GM12801 (cell line): ENCODE data around the gene DNM1.

Source experiments
- TF ChIP-seq, protein P1 (sequence below): IDR thresholded peaks from one replicate; pipeline ENCODE4 v1.5.1; 2011; ENCODE audit warnings: control low read depth; ENCODE audit not compliant: insufficient read length; ENCODE audit errors: extremely low read depth

DNM1 gene

DNA sequence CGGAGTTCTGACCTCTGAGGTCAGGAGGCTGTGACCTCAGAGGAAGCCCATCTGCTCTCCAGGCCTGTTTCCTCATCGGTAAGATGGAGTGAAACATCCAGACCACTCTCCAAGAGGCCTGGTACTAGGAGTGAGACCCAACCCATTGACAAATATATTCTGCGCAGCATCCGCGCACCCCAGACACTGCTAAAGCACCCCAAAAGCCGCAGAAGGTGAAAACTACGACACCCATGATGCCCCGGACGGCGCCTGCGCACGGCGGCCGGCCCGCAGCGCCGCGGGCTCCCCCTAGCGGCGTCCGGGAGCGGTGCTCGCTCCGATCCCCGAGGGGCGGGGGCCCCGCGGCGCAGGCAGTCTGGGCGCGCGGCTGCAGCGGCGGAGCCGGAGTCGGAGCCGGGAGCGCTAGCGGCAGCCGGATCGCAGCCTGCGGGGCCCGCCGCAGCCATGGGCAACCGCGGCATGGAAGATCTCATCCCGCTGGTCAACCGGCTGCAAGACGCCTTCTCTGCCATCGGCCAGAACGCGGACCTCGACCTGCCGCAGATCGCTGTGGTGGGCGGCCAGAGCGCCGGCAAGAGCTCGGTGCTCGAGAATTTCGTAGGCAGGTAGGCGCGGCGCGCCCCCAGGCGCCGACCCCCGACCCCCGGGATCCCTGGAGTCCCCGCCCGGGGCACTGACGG is at the start of gene DNM1:
DNM1 (plus strand) TSS at position 356 of the 683 bp plus-strand sequence; CDS start at position 448, 92 bp downstream.
- TF ChIP-seq, protein P1, sequence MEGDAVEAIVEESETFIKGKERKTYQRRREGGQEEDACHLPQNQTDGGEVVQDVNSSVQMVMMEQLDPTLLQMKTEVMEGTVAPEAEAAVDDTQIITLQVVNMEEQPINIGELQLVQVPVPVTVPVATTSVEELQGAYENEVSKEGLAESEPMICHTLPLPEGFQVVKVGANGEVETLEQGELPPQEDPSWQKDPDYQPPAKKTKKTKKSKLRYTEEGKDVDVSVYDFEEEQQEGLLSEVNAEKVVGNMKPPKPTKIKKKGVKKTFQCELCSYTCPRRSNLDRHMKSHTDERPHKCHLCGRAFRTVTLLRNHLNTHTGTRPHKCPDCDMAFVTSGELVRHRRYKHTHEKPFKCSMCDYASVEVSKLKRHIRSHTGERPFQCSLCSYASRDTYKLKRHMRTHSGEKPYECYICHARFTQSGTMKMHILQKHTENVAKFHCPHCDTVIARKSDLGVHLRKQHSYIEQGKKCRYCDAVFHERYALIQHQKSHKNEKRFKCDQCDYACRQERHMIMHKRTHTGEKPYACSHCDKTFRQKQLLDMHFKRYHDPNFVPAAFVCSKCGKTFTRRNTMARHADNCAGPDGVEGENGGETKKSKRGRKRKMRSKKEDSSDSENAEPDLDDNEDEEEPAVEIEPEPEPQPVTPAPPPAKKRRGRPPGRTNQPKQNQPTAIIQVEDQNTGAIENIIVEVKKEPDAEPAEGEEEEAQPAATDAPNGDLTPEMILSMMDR = no peak

DNA sequence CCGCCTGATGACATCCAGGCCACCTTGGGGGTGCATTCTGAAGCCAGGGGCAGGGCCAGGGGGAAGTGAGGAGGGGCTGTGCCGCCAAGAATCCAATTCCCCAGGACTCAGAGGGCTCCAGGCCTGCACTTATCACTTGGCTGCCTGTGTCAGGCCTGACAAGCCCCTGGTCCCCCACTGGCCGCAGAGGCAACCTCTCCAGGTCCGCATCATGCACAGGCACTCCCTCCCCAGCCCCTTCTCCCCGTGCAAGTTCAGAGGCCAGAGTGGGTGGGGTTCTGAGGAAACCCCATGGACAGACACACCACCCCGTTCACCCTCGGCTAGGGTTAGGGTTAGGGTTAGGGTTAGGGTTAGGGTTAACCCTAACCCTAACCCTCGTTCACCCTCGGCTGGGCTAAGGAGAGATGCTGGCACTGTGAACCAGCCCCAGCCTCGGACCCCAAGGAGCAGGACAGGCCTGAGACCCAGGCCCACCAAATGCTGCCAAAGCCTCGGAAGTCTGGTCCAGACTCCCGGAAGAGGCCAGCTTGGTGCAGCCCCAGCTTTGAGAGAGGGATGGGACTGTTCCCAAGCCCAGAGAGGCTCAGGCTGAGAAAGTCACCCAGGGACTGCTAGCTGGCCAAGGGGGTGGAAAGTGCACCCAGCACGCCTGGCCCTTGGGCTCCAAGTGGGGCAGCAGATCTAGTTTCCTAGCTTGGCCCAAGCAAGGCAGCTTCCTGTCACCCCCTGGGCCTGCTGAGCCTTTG is 49.1 kb upstream of the DNM1 start:
- TF ChIP-seq, protein P1 = no peak

DNA sequence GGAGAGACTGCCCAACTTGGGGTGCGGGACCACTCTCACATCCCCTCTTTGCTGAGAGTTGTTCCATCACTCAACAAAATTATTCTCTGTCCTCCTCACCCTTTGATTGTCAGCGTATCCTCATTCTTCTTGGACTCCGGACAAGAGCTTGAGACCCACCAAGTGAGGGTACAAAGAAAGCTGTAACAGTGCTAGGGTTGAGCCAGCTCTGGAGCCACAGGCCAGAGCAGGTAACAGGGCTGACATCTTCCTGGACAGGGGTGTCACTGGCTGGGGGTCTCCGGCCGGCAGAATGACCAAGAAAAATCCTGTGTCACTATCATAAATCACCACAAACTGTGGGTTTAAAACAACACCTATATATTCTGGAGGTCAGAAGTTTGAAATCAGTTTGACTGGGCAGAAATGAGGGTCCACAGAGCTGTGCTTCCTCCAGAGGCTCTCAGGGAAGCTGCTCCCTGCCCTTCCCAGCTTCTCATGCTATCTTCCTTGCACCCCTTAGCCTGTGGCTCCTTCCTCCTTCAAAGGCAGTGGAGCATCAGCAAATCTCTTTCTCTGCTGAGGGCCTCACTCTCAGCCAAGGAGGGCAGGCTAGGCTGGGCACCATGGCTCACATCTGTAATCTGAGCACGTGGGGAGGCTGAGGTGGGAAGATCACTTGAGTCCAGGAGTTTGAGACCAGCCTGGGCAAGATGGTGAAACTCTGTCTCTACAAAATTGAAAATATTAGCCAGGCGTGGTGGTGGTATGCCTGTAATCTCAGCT is 47.3 kb upstream of the DNM1 start:
- TF ChIP-seq, protein P1 = no peak

DNA sequence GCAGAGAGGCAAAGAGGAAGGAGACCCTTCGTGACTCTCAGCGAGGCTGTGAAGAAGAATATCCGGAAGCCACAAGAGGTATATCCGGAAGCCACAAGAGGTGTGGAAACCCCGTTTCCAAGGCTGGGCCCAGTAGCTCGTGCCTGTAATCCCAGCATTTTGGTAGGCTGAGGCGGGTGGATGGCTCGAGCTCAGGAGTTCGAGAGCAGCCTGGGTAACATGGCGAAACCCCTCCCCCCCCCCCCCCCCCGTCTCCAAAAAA is 43.7 kb upstream of the DNM1 start:
- TF ChIP-seq, protein P1 = no peak

DNA sequence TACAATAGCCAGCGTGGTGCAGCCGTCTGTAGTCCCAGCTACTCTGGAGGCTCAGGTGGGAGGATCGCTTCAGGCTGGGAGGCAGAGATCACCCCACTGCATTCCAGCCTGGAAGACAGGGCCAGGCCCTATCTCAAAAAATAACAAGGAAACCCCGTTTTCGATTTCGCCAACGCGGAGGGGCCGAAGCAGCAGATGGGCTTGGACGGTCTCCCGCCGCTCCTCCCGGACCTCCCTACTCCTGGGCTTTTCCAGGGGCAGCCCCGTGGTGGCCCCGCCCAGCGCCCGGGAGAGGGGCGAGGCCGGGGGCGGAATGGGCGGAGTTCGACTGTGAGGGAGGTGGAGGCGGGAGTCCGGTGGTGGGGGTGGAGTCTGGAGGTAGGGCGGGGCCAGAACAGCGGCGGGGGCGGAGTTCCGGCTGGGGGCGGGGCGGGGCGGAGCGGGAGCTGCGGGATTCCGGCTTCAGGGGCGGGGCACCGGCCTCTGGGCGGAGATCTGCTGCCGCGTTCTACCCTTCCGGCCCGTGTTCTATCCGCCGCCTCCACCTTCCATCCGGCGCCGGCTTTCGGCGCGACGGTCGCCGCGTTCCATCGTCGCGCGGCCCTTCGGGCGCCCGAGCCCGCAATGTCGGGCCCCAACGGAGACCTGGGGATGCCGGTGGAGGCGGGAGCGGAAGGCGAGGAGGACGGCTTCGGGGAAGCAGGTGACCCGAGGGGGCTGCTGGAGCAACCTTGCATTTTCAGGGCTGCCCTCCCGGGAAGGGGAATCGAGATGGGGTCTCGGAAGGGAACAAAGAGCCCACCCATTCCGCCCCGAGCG is 43.2 kb upstream of the DNM1 start, which contains the start of gene BBLN:
BBLN (plus strand) TSS at position 482 of the 819 bp plus-strand sequence; CDS start at position 625, 143 bp downstream.
- TF ChIP-seq, protein P1 = no peak

DNA sequence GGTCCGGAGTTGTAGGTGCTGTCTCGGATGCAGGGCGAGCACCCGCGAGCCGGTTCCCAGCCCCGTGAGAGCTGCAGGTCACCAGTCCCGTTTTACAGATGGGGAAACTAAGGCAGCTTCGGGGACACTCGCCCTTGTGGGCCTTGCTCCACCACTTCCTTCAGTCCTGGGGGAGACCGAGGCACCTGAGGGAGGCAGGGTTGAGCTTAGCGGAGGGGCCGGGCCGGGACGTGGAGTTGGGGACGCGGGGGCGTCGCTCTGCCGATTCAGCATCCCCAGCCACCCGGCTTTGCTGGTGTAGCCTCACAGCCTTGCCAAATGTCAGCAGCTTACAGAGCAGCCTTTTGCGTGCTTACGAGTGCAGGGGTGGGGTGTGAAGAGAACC is 42.6 kb upstream of the DNM1 start:
- TF ChIP-seq, protein P1 = no peak
